Neural cell (in vitro differentiated cells): ENCODE data around the gene ANKRD13C. TPM values are rescaled to one million over a fixed set of nuclear protein-coding genes. Genes with fewer than 3 reads are reported as not detected.

Experiments used
- H2AFZ ChIP-seq: fragments of 200-600, 300-800 bp; sonication (generic), shearing (Covaris generic); 2 replicates; pipeline ENCODE4 v1.6.0; 2014; ENCODE audit warnings: low read depth, mild to moderate bottlenecking, antibody characterized with exemption, low read length, moderate library complexity
- H3F3A ChIP-seq: fragments of 200-600 bp; shearing (Covaris generic); 2 replicates; pipeline ENCODE4 v1.6.1; 2016; ENCODE audit warnings: mild to moderate bottlenecking, moderate library complexity, mixed read lengths, antibody characterized with exemption, low read length; ENCODE audit not compliant: insufficient read depth, poor library complexity, severe bottlenecking
- H3K27ac ChIP-seq: fragments of 200-600, 300-800 bp; sonication (generic), shearing (Covaris generic); 2 replicates; pipeline ENCODE4 v1.5.1; 2014; ENCODE audit warnings: mild to moderate bottlenecking, low read length, moderate library complexity
- H3K27me3 ChIP-seq: fragments of 300-800, 200-600 bp; sonication (generic), shearing (Covaris generic); 2 replicates; pipeline ENCODE4 v1.6.0; 2014; ENCODE audit warnings: mild to moderate bottlenecking, low read depth, low read length, moderate library complexity; ENCODE audit not compliant: insufficient read depth
- H3K36me3 ChIP-seq: fragments of 300-800, 200-600 bp; sonication (generic), shearing (Covaris generic); 2 replicates; pipeline ENCODE4 v1.5.1; 2014; ENCODE audit warnings: mild to moderate bottlenecking, antibody characterized with exemption, low read length, moderate library complexity; ENCODE audit not compliant: insufficient read depth
- H3K4me2 ChIP-seq: fragments of 300-800, 200-600 bp; sonication (generic), shearing (Covaris generic); 2 replicates; pipeline ENCODE4 v1.6.0; 2014; ENCODE audit warnings: mild to moderate bottlenecking, low read length
- H3K4me3 ChIP-seq: fragments of 300-800, 200-600 bp; sonication (generic), shearing (Covaris generic); 2 replicates; pipeline ENCODE4 v1.5.1; 2014; ENCODE audit warnings: mild to moderate bottlenecking, low read length, moderate library complexity
- H3K79me2 ChIP-seq: fragments of 200-600 bp; shearing (Covaris generic); replicated peaks from 2 replicates; pipeline ENCODE4 v1.6.0; 2014; ENCODE audit warnings: mild to moderate bottlenecking, low read length, moderate library complexity; ENCODE audit not compliant: insufficient read depth
- H3K9ac ChIP-seq: fragments of 300-800, 200-600 bp; sonication (generic), shearing (Covaris generic); 2 replicates; pipeline ENCODE4 v1.6.1; 2016; ENCODE audit warnings: mild to moderate bottlenecking, low read length, mixed read lengths
- H3K9me2 ChIP-seq: fragments of 200-600 bp; shearing (Covaris generic); 2 replicates; pipeline ENCODE4 v1.6.1; 2016; ENCODE audit warnings: mild to moderate bottlenecking, low read length, mixed read lengths; ENCODE audit not compliant: insufficient read depth
- H3K9me3 ChIP-seq: fragments of 200-600, 300-800 bp; sonication (generic), shearing (Covaris generic); 2 replicates; pipeline ENCODE4 v1.6.1; 2016; ENCODE audit warnings: mild to moderate bottlenecking, mixed run types, low read length, moderate library complexity, mixed read lengths
- H4K20me1 ChIP-seq: fragments of 200-600 bp; shearing (Covaris generic); 2 replicates; pipeline ENCODE4 v1.6.1; 2016; ENCODE audit warnings: mild to moderate bottlenecking, mixed run types; ENCODE audit not compliant: insufficient read depth
- CTCF ChIP-seq: fragments of 450-650 bp; IDR thresholded peaks from 2 replicates; pipeline ENCODE4 v1.5.1; 2014; ENCODE audit warnings: antibody characterized with exemption, mild to moderate bottlenecking, moderate library complexity; ENCODE audit not compliant: poor library complexity, severe bottlenecking
- EP300 ChIP-seq: fragments of 450-650 bp; conservative IDR thresholded peaks from 2 replicates; pipeline ENCODE4 v1.6.1; 2014; ENCODE audit warnings: antibody characterized with exemption, mild to moderate bottlenecking, moderate library complexity; ENCODE audit not compliant: poor library complexity, severe bottlenecking
- EZH2 ChIP-seq: fragments of 200-600, 300-800 bp; shearing (Covaris generic), sonication (generic); IDR thresholded peaks from 2 replicates; pipeline ENCODE4 v1.6.1; 2014; ENCODE audit warnings: antibody characterized with exemption, low read length, borderline replicate concordance, mild to moderate bottlenecking; ENCODE audit not compliant: insufficient read depth, poor library complexity, severe bottlenecking
- MXI1 ChIP-seq: fragments of 450-650 bp; conservative IDR thresholded peaks from 2 replicates; pipeline ENCODE4 v1.6.1; 2014; ENCODE audit warnings: antibody characterized with exemption, mild to moderate bottlenecking; ENCODE audit not compliant: poor library complexity, severe bottlenecking
- POLR2AphosphoS5 ChIP-seq: IDR thresholded peaks from 2 replicates; pipeline ENCODE4 v1.6.1; 2012
- RAD21 ChIP-seq: fragments of 450-650 bp; conservative IDR thresholded peaks from 2 replicates; pipeline ENCODE4 v1.6.1; 2014; ENCODE audit warnings: antibody characterized with exemption, mild to moderate bottlenecking, moderate library complexity
- SMC3 ChIP-seq: fragments of 450-650 bp; conservative IDR thresholded peaks from 2 replicates; pipeline ENCODE4 v1.6.1; 2014; ENCODE audit warnings: antibody characterized with exemption, mild to moderate bottlenecking, moderate library complexity; ENCODE audit not compliant: poor library complexity
- TAF1 ChIP-seq: IDR thresholded peaks from 2 replicates; pipeline ENCODE4 v1.6.1; 2012; ENCODE audit warnings: low read depth
- polyA plus RNA-seq: library from polyadenylated mRNA; depleted of rRNA; stranded (reverse); fragments of >200 nt; gene quantifications from 2 replicates; pipeline ENCODE4 v1.2.3, GENCODE V29; 2014
- TF ChIP-seq, protein P1 (sequence below): IDR thresholded peaks from 2 replicates; pipeline ENCODE4 v1.6.1; 2012; ENCODE audit warnings: borderline replicate concordance

Gene ANKRD13C
- polyA plus RNA-seq, 1 donor from 2014 or later = 53.3 TPM

GRCh38 chr1:70360321-70360720 lies 5.8 kb upstream of the ANKRD13C start:
- Histone ChIP-seq H3K27me3 (no peaks in the 10 kb centered on the region), H3K9ac (no peak overlapping the region), H4K20me1 (no peaks in the 10 kb centered on the region), H3K79me2 (no peaks in the 10 kb centered on the region), H3K27ac (no peak overlapping the region), H3K4me2 (no peak overlapping the region), H3F3A (peaks cover 7% of the 10 kb centered on the region), H3K36me3 (no peaks in the 10 kb centered on the region), H3K4me3 (no peak overlapping the region), H2AFZ (no peak overlapping the region), H3K9me3 (no peaks in the 10 kb centered on the region), H3K9me2 (no peaks in the 10 kb centered on the region)
- TF ChIP-seq MXI1 (no peak), TAF1 (no peak), EZH2 (no peak), SMC3 (no peak), RAD21 (no peak), EP300 (no peak), CTCF (no peak), POLR2AphosphoS5 (no peak)
- TF ChIP-seq, protein P1, sequence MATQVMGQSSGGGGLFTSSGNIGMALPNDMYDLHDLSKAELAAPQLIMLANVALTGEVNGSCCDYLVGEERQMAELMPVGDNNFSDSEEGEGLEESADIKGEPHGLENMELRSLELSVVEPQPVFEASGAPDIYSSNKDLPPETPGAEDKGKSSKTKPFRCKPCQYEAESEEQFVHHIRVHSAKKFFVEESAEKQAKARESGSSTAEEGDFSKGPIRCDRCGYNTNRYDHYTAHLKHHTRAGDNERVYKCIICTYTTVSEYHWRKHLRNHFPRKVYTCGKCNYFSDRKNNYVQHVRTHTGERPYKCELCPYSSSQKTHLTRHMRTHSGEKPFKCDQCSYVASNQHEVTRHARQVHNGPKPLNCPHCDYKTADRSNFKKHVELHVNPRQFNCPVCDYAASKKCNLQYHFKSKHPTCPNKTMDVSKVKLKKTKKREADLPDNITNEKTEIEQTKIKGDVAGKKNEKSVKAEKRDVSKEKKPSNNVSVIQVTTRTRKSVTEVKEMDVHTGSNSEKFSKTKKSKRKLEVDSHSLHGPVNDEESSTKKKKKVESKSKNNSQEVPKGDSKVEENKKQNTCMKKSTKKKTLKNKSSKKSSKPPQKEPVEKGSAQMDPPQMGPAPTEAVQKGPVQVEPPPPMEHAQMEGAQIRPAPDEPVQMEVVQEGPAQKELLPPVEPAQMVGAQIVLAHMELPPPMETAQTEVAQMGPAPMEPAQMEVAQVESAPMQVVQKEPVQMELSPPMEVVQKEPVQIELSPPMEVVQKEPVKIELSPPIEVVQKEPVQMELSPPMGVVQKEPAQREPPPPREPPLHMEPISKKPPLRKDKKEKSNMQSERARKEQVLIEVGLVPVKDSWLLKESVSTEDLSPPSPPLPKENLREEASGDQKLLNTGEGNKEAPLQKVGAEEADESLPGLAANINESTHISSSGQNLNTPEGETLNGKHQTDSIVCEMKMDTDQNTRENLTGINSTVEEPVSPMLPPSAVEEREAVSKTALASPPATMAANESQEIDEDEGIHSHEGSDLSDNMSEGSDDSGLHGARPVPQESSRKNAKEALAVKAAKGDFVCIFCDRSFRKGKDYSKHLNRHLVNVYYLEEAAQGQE = no peak

- TF ChIP-seq POLR2AphosphoS5 (no peak), RAD21 (no peak), CTCF (no peak), SMC3 (no peak), TAF1 (no peak), EP300 (no peak), MXI1 (no peak)
- TF ChIP-seq, protein P1 = no peak
- no peaks in the 10 kb centered on the region for H4K20me1 ChIP-seq
- H3K9ac ChIP-seq = no peak overlapping the region
- no peaks in the 10 kb centered on the region for H3K9me2 ChIP-seq
- no peaks in the 10 kb centered on the region for H3K27me3 ChIP-seq
- H3K9me3 ChIP-seq = no peaks in the 10 kb centered on the region
- H3K27ac ChIP-seq = no peak overlapping the region
- H2AFZ ChIP-seq = no peak overlapping the region
- peaks cover 7% of the 10 kb centered on the region for H3F3A ChIP-seq
- no peak overlapping the region for H3K4me2 ChIP-seq
- H3K36me3 ChIP-seq = no peaks in the 10 kb centered on the region
- H3K4me3 ChIP-seq = no peak overlapping the region
- peaks cover under 1% of the 10 kb centered on the region for H3K79me2 ChIP-seq
Observed at GRCh38 chr1:70358921-70359564, 4.5 kb upstream of the ANKRD13C start.
